Neural cell (in vitro differentiated cells): ENCODE results near the gene SESN1.

Experiments used
- EP300 ChIP-seq: fragments of 450-650 bp; conservative IDR thresholded peaks from 2 replicates; pipeline ENCODE4 v1.6.1; 2014; ENCODE audit warnings: antibody characterized with exemption, mild to moderate bottlenecking, moderate library complexity; ENCODE audit not compliant: poor library complexity, severe bottlenecking
- POLR2AphosphoS5 ChIP-seq: IDR thresholded peaks from 2 replicates; pipeline ENCODE4 v1.6.1; 2012
- TF ChIP-seq, protein P1 (sequence below): fragments of 450-650 bp; IDR thresholded peaks from 2 replicates; pipeline ENCODE4 v1.5.1; 2014; ENCODE audit warnings: antibody characterized with exemption, mild to moderate bottlenecking, moderate library complexity; ENCODE audit not compliant: poor library complexity, severe bottlenecking

DNA sequence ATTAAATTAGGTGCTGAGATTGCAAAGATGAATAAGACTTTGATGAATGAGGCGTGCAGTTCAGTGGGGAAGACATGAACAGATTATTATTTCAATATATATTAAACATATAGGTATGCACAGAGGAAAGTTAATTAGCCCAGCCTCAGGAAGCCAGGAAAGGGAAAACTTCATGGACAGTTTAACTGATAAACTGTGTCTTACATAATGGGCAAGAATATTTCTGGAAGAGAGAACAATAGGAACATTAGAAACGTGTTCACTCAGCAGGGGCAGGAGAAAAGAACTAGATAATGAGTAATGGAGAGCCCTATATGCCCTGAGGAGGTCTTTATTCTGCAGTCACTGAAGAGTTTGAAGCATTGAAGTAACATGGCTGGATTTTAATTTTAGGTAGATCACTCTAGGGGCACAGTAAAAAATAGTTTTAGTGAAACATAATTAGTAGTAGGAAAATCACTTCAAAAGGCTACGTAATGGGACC, 24.3 kb upstream of the SESN1 start:
- TF ChIP-seq, protein P1, sequence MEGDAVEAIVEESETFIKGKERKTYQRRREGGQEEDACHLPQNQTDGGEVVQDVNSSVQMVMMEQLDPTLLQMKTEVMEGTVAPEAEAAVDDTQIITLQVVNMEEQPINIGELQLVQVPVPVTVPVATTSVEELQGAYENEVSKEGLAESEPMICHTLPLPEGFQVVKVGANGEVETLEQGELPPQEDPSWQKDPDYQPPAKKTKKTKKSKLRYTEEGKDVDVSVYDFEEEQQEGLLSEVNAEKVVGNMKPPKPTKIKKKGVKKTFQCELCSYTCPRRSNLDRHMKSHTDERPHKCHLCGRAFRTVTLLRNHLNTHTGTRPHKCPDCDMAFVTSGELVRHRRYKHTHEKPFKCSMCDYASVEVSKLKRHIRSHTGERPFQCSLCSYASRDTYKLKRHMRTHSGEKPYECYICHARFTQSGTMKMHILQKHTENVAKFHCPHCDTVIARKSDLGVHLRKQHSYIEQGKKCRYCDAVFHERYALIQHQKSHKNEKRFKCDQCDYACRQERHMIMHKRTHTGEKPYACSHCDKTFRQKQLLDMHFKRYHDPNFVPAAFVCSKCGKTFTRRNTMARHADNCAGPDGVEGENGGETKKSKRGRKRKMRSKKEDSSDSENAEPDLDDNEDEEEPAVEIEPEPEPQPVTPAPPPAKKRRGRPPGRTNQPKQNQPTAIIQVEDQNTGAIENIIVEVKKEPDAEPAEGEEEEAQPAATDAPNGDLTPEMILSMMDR = no peak
- TF ChIP-seq EP300 (no peak), POLR2AphosphoS5 (no peak)
